Astrocyte (in vitro differentiated cells and primary cell): Measurements from ENCODE around the gene LYPLA2. TPM values are rescaled to one million over a fixed set of nuclear protein-coding genes. Genes with fewer than 3 reads are reported as not detected.

Experiments
- total RNA-seq: library from RNA; stranded (reverse); gene quantifications from 2 replicates; pipeline ENCODE4 v1.2.1, GENCODE V29; 2021

Gene LYPLA2
- total RNA-seq, 1 donor from 2014 or later, result 91.7 TPM

Other genes starting within 250 kb of the LYPLA2 start
- gene ID3, start 231.6 kb upstream of the LYPLA2 start, total RNA-seq, result 91.4 and 94.3 TPM in 2 replicates
- gene RPL11, start 99.3 kb upstream of the LYPLA2 start, total RNA-seq, result 737 and 804 TPM in 2 replicates
- 58.1 and 62.2 TPM in 2 replicates for gene ELOA, start 47.7 kb upstream of the LYPLA2 start, total RNA-seq
- 33.7 and 37.3 TPM in 2 replicates for gene PITHD1, start 12.7 kb upstream of the LYPLA2 start, total RNA-seq
- gene GALE, start 9.6 kb downstream of the LYPLA2 start, total RNA-seq, result 24.1 and 27.0 TPM in 2 replicates
- gene HMGCL, start 34.3 kb downstream of the LYPLA2 start, total RNA-seq, result 17.1 and 20.9 TPM in 2 replicates
- 9.7 and 10.4 TPM in 2 replicates for gene FUCA1, start 77.1 kb downstream of the LYPLA2 start, total RNA-seq
- gene CNR2, start 122.2 kb downstream of the LYPLA2 start, total RNA-seq, result not detected in 2 replicates
- gene PNRC2, start 168.7 kb downstream of the LYPLA2 start, total RNA-seq, result 57.8 and 83.8 TPM in 2 replicates
- gene SRSF10, start 189.2 kb downstream of the LYPLA2 start, total RNA-seq, result 90.0 and 92.4 TPM in 2 replicates